GM10266 (cell line): ENCODE data around the gene ENHO.

ENCODE experiments used
- DNase-seq: peaks from one replicate; pipeline ENCODE4 v3.0.0; 2012; ENCODE audit errors: extremely low spot score
- TF ChIP-seq, protein P1 (sequence below): IDR thresholded peaks from 2 replicates; pipeline ENCODE4 v1.5.1; 2012; ENCODE audit warnings: mild to moderate bottlenecking, low read depth; ENCODE audit not compliant: control insufficient read depth, insufficient read depth; ENCODE audit errors: missing control alignments

ENHO gene

DNA sequence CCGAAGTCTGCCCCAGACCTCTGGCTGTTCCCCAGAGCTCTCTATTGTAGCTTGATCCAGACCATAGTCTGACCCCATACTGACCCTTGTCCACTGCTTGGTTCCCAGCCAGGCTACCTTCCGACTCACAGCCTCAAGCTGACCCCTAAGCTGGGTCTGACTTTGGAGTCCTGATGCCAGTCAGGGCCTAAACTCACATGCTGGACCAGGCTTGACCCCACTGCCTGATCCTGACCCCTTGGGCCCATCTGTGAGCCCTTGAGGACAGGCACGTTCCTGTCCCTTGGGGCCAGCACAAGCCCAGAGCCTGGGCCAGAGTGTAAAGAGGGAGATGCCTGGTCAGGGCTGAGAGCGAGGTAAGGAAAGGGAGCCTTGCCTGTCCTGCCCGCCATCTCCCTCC is 32.7 kb upstream of the ENHO start:
- DNase-seq = no peak
- TF ChIP-seq, protein P1, sequence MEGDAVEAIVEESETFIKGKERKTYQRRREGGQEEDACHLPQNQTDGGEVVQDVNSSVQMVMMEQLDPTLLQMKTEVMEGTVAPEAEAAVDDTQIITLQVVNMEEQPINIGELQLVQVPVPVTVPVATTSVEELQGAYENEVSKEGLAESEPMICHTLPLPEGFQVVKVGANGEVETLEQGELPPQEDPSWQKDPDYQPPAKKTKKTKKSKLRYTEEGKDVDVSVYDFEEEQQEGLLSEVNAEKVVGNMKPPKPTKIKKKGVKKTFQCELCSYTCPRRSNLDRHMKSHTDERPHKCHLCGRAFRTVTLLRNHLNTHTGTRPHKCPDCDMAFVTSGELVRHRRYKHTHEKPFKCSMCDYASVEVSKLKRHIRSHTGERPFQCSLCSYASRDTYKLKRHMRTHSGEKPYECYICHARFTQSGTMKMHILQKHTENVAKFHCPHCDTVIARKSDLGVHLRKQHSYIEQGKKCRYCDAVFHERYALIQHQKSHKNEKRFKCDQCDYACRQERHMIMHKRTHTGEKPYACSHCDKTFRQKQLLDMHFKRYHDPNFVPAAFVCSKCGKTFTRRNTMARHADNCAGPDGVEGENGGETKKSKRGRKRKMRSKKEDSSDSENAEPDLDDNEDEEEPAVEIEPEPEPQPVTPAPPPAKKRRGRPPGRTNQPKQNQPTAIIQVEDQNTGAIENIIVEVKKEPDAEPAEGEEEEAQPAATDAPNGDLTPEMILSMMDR = no peak

DNA sequence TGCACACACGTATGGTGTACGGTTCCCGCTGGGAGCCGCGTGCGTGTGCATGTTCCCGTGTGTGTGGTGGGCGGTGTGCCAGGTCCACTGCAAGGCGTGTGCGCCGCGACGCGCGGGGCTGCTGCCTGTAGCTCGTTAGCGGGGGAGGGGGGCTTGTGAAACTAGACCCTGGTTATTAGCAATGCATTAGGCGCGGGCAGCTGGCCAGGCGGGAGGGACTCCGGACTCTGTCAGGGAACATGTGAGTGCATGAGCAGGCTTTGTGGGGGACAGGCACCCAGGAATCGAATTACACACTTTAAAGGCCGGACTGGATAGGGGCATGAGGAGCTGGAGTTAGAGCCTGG is 32.2 kb upstream of the ENHO start:
- no peak for DNase-seq
- TF ChIP-seq, protein P1 = no peak

DNA sequence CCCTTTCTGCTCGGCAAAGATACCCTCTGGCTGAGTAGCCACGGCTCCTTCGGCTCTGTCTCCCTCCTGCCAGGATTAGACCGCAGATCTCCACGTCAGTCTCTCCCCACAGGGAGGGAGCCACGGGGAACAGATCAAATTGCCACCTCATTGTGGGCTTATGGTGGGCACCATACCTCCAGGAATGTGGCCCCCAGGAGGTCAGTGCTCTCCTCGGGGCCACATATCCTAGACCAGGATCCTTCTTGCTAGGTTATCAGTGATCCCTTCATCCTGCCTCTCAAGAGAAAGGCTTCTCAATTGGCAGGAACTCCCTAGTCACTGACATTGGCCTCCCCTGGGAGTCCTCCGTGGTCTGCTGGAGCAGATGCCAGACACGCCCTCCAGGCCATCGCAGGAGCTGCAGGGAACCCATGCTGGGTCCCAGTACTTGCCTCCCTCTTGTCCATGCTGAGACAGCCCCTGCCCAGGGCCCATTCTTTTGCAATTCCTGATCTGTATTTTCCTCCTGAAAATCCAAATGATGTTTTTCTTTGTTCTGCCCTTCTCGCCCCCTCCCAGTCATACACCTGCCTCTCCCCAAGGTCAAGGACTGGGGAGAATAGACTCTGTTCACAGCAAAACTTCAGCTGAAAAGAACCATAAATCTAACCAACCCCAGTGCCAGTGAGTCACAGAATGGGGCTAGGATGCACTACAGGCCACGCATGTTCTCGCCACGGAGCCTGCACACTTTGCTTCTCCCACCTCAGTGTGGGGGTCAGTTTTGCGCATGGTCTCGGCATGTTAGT is 31.6 kb upstream of the ENHO start:
- TF ChIP-seq, protein P1 = no peak
- DNase-seq = no peak

DNA sequence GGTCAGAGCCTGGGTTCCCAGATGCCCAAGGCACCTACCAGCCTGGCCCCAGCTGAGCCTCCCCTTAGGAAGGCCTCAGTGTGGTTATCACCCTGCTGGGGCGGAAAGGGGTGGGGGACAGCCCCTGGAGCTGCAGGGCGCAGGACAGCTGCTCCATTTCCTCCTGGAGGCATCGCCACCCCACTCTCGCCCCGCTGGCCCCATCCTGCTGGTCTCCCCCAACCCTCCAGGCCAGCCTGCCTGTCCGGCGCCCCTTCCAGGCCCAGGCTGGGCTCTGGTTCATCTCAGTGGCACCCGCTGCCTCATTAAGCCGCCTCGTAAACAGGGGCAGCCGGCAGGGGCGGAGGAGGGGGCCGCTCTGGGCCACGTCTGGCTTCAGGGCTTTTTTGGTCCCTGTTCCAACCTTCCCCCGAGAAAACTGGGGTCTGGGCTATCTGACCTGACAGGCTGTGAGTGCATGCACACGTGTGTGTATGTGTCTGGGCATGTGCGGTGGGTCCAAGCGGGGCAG is 30.8 kb upstream of the ENHO start:
- TF ChIP-seq, protein P1 = no peak
- DNase-seq = no peak

DNA sequence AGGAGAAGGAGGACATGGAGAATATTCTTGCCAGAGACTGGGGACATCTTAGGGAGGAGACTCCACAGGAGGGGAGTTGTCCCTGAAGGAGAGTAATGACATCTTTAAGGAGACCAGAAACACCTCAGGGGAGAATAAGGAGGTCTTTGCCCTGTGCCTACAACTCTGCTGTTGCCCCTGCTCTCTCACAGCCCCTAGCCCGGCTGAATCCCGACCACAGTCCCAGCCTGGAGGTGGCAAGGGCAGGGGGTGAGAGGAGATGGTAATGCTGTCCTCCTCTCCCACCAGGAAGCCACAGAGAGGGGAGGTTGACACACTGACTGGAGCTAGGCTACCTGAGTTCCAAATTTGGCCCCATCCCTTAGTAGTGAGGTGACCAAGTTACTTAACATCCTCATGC is 30.2 kb upstream of the ENHO start:
- TF ChIP-seq, protein P1 = no peak
- DNase-seq = no peak

DNA sequence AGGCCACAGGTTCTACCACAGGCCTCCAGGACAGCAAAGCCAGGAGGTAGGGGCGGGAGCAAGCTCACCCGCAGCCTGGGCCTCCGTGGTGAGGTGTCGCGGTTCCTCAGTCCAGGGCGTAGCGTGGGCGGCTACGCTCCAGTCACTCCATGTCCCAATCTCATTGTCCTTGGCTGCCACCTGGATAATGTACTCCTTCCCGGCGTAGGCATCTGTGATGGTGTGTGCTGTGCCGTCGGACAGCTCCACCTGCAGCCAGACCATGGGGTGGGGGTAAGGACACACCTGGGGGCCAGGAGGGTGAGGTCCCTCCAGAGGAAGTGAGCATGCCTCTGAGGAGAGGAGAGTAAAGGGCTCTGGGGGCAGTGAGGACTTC is 29.8 kb upstream of the ENHO start:
- DNase-seq = no peak
- TF ChIP-seq, protein P1 = no peak

DNA sequence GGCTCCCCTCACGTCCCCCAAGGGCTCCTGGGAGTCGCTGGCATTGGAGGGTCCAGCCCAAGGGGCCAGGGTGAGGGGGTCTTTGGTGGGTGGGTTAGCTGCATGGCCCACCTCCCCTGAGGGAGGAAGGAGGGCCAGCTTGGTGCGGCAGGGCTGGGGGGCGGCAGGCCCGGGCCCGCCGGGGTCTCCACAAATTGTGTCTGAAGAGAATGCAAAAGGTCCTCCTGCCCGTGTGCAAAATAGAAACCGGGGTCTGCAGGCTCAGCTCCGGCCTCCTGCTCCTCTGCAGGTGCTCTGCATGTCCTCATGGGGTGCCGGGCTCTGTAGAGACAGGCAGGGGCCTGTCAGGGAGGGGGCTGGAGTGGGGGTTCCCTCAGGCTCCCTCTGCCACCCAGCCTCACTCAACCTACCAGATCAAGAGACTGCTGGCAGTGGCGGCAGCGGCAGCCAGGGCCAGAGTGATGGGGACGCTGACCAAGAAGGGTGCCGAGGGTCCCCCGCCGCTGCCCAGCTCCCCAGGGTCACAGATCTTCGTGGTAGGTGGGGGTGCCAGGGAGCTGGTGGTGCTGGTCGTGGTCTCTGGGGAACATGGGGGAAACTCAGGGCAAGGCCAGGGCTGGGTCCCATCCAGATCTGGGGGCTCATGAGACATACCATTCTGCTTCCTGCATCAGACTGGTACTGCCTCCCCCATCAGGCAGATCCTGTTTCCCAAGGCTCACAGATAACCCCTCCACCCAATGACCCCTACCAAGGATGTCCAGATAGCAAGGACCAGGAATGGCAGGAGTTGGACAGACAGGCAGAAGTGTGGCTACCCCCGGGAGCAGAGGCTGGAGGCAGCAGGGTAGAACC is 29.2 kb upstream of the ENHO start:
- no peak for DNase-seq
- TF ChIP-seq, protein P1 = no peak
